ENCODE measurements around the gene CRABP2.

The CRABP2 gene

GRCh38 chr1:156684227-156684782, 21.1 kb downstream of the CRABP2 start:
- TF ChIP-seq ZFX (IDR thresholded peaks at IDR 0.05): no peak
- no peak for TF ChIP-seq CTCF (conservative IDR thresholded peaks at IDR 0.05)
- H3K27ac ChIP-seq: no peak overlapping the region

- TF ChIP-seq CTCF (conservative IDR thresholded peaks at IDR 0.05): no peak
- no peak for TF ChIP-seq ZFX (IDR thresholded peaks at IDR 0.05)
- H3K27ac ChIP-seq: no peak overlapping the region
Observed at GRCh38 chr1:156682166-156682890, 23.1 kb downstream of the CRABP2 start.

- H3K27ac ChIP-seq: no peak overlapping the region
- TF ChIP-seq CTCF (conservative IDR thresholded peaks at IDR 0.05) (no peak), ZFX (IDR thresholded peaks at IDR 0.05) (no peak)
Observed at GRCh38 chr1:156681196-156681960, 24.0 kb downstream of the CRABP2 start.

- TF ChIP-seq ZFX (IDR thresholded peaks at IDR 0.05): no peak
- TF ChIP-seq CTCF (conservative IDR thresholded peaks at IDR 0.05): no peak
- no peak overlapping the region for H3K27ac ChIP-seq
Observed at GRCh38 chr1:156680056-156680455, 25.3 kb downstream of the CRABP2 start.

DNA sequence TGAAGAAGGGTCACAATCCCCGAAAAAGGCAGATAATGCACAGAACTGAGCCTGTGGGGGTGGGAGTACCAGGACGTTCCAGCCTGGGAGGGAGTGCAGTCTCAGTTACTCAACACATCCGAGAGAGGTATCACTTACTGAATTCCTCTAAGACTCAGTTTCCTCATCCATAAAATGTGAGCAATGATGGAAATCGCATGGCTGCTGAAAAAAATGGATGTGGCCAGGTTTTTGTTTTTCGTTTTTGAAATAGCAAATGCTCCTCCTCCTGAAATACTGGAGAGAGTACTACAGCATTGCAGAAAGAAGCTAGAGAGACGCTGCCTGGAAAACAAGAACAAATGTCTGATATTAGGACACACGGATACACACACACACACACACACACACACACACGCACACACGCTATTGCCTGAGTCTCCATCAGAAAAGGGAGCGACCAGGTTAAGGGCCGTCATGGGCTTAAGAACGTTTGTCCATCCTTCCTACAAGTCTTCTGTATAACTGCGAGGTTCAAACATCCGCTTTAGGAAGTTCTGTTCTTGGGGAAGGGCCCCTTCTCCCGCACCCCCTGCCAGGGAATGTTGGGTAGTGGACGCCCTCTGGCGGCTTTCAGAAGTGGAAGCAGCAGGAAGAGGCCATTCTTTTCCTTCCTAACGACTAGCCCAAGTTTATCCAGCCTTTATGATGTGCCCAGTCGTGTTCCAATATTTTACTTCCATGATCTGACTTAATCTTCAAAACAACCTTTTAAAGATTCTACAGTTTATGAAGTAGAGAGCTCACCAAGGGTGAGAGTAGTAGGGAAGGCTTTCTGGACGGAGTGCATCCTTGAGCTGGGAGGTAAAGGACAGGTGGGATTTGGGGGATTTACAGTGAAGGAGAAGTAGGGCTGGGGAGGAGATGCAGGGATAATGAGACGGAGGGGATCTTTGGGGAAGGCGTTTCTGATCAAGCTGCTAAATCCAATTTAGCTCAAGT, 27.5 kb downstream of the CRABP2 start:
- H3K27ac ChIP-seq: no peak overlapping the region
- TF ChIP-seq ZFX (IDR thresholded peaks at IDR 0.05) (no peak), CTCF (conservative IDR thresholded peaks at IDR 0.05) (peak; percentile 94)

GRCh38 chr1:156676820-156677615, 28.4 kb downstream of the CRABP2 start, which contains the start of gene NES:
TSS of gene NES (minus strand) at chr1:156677407. CDS start at chr1:156677264, 143 bp downstream.
- H3K27ac ChIP-seq: peak within 1 kb of the TSS; percentile 26; the same call in 1 of the 2 replicates

More at GRCh38 chr1:156676820-156677615, 28.4 kb downstream of the CRABP2 start, which contains the start of gene NES:
- no peak for TF ChIP-seq CTCF (conservative IDR thresholded peaks at IDR 0.05)
- no peak for TF ChIP-seq ZFX (IDR thresholded peaks at IDR 0.05)
